ENCODE measurements around the gene NET1.

The NET1 gene

DNA sequence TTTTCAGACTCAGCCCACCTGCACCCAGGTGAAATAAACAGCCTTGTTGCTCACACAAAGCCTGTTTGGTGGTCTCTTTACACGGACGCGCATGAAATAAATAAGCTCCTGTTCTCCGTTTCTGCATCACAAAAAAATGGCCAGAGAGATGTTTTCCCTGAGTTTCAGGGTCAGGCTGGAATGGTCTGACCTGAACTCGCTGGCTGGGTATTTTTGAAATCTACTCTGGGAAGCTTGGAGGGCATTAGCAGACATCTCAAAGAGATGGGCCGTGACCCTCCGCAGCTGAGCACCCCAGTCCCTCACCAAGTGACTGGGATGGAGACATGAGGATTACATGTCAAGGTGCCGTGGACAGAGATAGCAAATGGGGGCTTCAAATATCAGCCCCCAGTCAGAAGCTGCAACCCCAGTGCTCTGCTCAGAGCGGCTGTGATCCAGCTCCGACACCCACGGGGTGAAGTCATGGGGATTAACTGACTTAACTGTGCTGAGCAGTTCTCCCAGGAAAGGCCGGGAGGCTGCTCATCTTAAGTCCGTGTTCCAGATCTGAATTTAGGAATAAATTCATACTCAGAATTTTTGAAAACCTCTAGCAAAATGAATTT lies 64.7 kb downstream of the NET1 start:
- DNase-seq (ENCODE audit: low read depth) = no peak
- no peak overlapping the region for H3K4me3 ChIP-seq (ENCODE audit: low read depth, low read length)

DNA sequence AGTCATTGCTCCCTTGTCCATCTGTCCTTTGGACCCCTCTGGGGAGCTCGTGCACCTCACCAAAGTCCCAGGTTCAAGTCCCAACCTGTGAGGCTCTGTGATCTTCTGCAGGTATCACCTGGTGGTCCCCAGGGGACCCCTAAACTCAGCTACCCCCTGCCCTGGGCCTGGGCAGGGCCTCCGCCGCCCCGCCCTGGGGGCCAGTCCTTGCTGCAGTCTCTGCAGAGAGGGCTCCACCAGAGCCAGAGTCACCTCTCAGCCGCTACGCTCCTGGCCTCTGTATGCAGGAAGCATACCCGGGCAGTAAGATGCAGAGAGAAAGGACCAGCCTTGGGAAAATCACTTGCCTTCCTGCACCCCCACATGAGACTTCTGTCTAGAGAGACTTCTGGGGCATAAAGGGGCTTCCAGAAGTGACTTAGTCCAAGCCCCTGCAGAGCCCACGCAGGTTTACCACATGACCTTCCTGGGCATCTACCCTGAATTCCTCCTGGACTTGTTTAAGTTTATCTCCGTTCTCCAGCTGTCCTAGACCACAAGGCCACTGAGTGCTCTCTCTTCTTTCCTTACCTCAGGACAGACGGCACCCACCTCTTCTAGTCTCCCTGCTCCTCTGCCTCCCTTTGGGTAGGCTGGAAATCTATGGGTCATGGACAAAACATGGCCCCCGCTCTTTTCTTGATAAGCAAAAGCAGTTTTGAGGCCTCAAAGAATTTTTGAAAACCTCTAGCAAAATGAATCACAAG lies 65.8 kb downstream of the NET1 start:
- H3K4me3 ChIP-seq (ENCODE audit: low read depth, low read length) = no peak overlapping the region
- no peak for DNase-seq (ENCODE audit: low read depth)

- H3K4me3 ChIP-seq (ENCODE audit: low read depth, low read length) = no peak overlapping the region
- DNase-seq (ENCODE audit: low read depth) = no peak
Measured at GRCh38 chr10:5478694-5479305, 66.4 kb downstream of the NET1 start.

- H3K4me3 ChIP-seq (ENCODE audit: low read depth, low read length) = no peak overlapping the region
- no peak for DNase-seq (ENCODE audit: low read depth)
Measured at GRCh38 chr10:5479481-5480161, 67.3 kb downstream of the NET1 start.

DNA sequence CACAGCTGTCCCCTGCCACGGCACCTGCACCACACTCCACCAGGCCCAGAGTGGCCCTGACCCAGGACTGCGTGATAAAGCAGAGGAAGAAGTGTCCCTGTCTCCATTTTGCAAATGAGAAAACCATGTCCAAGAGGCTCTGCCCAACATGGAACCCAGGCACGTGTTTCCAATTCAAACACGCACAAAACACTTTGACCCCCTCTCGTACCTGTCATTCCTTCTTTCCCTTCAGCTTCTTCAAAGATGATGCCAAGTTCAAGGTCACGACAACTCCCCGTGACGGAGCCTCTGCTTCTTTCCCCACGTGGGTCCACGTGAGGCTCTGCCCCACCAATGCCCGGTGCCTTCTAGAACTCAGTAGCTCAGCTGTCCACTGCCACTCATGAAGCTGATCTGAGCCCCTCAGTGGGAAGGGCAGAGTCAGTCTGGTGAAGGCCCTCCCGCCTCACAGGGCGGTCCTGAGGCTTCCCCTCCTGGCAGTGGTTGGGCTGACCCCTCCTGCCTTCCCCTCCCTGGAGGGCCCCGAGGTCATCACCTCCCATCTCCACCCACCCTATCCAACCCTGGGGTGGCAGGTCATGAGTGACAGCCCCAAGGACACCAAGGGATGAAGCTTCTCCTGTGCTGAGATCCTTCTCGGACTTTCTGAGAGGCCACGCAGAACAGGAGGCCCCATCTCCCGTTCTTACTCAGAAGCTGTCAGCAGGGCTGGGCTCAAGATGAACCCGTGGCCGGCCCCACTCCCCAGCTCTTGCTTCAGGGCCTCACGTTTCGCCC lies 68.0 kb downstream of the NET1 start:
- DNase-seq (ENCODE audit: low read depth) = no peak
- no peak overlapping the region for H3K4me3 ChIP-seq (ENCODE audit: low read depth, low read length)

DNA sequence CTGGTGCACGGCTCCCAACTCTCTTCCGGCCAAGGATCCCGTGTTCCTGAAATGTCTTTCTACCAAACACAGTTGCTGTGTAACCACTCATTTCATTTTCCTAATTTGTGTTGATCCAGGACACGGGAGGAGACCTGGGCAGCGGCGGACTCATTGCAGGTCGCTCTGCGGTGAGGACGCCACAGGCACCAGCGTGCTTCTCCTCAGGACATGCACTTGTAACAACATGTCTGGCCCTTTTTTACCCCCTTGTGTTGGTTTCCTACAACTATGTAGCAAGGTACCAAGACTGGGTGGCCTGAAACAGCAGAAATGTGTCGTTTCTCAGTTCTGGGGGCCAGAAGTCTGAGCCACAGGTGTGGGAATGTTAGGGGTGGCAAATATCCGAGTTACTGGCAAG lies 68.8 kb downstream of the NET1 start:
- H3K4me3 ChIP-seq (ENCODE audit: low read depth, low read length) = no peak overlapping the region
- DNase-seq (ENCODE audit: low read depth) = no peak

- H3K4me3 ChIP-seq (ENCODE audit: low read depth, low read length) = no peak overlapping the region
- no peak for DNase-seq (ENCODE audit: low read depth)
Measured at GRCh38 chr10:5482016-5482415, 69.7 kb downstream of the NET1 start.

GRCh38 chr10:5484205-5484604 lies 71.8 kb downstream of the NET1 start:
- no peak for DNase-seq (ENCODE audit: low read depth)
- no peak overlapping the region for H3K4me3 ChIP-seq (ENCODE audit: low read depth, low read length)

DNA sequence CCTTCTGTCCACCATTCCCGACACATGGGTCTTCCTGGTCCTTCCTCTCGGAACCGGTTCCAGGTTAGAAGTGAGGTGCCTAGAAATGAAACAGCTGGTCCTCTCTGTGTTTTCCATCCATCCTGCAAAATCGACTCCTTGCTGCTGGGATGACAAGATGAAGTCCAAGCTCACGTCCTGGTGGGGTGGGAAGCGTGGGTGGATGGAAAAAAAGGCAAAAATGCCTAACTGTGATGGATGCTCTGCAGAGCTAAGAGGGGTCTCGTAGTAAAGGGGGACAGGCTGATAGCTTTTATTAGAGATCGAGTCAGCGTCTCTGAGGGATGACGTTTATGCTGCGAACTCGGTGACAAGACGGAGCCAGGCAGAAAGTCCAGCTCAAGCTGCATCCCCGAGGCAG lies 72.9 kb downstream of the NET1 start:
- no peak for DNase-seq (ENCODE audit: low read depth)
- H3K4me3 ChIP-seq (ENCODE audit: low read depth, low read length) = no peak overlapping the region

DNA sequence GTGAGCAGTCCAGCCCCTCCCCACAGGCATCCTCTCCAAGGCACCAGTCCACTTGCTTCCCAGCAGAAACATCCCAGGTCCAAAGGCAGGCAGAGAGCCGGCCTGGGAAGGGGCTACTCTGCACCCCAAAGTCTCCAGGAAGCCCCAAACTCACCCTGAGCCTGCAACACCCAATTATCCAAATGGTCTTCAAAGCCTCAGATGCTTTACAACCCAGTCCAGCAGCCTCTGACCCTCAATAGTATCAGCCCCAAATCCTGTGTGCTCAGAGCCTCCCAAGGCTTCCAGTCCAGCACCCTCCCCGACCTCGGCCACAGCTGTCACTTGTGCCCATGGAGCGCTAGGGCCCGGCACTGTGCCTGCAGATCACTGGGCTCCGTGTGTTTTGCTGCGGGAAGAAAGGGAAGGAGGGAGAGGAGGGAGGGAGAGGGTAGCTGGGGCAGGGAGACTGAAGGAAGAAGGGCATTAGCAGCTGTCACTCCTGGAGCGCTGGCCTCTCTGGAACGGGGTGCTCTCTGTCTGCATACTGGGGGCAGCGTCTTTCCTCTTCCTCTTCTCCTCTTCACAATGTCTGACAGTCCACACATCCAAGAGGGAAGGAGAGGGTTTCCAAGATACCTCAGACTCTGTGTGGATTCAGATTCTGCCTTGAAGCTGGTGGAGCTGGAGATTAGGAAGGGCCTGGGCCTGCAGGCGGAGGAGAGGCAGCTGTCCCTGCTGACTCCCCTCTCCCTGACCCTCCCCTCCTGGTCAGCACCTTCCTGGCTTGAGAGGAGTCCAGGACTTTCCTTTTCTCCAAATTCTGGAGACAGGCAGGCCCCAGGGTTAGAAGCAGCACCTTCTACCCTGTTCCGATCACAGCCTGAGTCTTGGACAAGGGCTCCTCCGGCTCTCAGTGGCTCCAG lies 73.8 kb downstream of the NET1 start:
- H3K4me3 ChIP-seq (ENCODE audit: low read depth, low read length) = no peak overlapping the region
- no peak for DNase-seq (ENCODE audit: low read depth)

- H3K4me3 ChIP-seq (ENCODE audit: low read depth, low read length) = no peak overlapping the region
- DNase-seq (ENCODE audit: low read depth) = no peak
Measured at GRCh38 chr10:5486853-5487235, 74.5 kb downstream of the NET1 start.

GRCh38 chr10:5488272-5489161 lies 76.2 kb downstream of the NET1 start:
- DNase-seq (ENCODE audit: low read depth) = no peak
- no peak overlapping the region for H3K4me3 ChIP-seq (ENCODE audit: low read depth, low read length)

GRCh38 chr10:5490032-5490431 lies 77.7 kb downstream of the NET1 start:
- H3K4me3 ChIP-seq (ENCODE audit: low read depth, low read length) = no peak overlapping the region
- no peak for DNase-seq (ENCODE audit: low read depth)

- DNase-seq (ENCODE audit: low read depth) = no peak
- no peak overlapping the region for H3K4me3 ChIP-seq (ENCODE audit: low read depth, low read length)
Measured at GRCh38 chr10:5490698-5491464, 78.5 kb downstream of the NET1 start.

DNA sequence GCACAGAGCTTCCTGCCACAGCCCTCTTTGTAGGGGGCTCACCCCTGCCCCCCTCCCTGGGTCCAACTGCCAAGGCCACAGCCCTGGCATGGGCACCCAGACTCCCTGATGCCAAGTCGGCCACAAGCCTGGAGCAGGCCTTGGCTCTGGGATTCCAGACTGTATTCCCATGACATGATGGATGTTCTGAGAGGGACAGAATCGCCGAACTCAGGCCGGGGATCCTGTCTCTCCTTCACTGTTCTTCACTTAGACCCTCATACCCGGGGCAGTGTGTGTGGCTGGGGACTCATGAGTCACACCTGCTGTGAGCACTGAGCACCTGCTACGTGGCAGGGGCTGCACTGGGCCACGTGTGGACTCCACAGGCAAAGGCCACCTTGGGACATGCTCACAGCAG lies 79.1 kb downstream of the NET1 start:
- DNase-seq (ENCODE audit: low read depth) = no peak

GRCh38 chr10:5492322-5492855 lies 80.0 kb downstream of the NET1 start:
- no peak overlapping the region for H3K4me3 ChIP-seq (ENCODE audit: low read depth, low read length)

More for the DNA sequence above, 79.1 kb downstream of the NET1 start:
- no peak overlapping the region for H3K4me3 ChIP-seq (ENCODE audit: low read depth, low read length)

More at GRCh38 chr10:5492322-5492855, 80.0 kb downstream of the NET1 start:
- no peak for DNase-seq (ENCODE audit: low read depth)
